ENCODE results near the gene ERMP1.
"Not testable (repeated sequence)": the region's sequence is repeated elsewhere in the genome, so short reads cannot be mapped to it uniquely, and the experiment has no call there.

The ERMP1 gene, protein sequence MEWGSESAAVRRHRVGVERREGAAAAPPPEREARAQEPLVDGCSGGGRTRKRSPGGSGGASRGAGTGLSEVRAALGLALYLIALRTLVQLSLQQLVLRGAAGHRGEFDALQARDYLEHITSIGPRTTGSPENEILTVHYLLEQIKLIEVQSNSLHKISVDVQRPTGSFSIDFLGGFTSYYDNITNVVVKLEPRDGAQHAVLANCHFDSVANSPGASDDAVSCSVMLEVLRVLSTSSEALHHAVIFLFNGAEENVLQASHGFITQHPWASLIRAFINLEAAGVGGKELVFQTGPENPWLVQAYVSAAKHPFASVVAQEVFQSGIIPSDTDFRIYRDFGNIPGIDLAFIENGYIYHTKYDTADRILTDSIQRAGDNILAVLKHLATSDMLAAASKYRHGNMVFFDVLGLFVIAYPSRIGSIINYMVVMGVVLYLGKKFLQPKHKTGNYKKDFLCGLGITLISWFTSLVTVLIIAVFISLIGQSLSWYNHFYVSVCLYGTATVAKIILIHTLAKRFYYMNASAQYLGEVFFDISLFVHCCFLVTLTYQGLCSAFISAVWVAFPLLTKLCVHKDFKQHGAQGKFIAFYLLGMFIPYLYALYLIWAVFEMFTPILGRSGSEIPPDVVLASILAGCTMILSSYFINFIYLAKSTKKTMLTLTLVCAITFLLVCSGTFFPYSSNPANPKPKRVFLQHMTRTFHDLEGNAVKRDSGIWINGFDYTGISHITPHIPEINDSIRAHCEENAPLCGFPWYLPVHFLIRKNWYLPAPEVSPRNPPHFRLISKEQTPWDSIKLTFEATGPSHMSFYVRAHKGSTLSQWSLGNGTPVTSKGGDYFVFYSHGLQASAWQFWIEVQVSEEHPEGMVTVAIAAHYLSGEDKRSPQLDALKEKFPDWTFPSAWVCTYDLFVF

DNA sequence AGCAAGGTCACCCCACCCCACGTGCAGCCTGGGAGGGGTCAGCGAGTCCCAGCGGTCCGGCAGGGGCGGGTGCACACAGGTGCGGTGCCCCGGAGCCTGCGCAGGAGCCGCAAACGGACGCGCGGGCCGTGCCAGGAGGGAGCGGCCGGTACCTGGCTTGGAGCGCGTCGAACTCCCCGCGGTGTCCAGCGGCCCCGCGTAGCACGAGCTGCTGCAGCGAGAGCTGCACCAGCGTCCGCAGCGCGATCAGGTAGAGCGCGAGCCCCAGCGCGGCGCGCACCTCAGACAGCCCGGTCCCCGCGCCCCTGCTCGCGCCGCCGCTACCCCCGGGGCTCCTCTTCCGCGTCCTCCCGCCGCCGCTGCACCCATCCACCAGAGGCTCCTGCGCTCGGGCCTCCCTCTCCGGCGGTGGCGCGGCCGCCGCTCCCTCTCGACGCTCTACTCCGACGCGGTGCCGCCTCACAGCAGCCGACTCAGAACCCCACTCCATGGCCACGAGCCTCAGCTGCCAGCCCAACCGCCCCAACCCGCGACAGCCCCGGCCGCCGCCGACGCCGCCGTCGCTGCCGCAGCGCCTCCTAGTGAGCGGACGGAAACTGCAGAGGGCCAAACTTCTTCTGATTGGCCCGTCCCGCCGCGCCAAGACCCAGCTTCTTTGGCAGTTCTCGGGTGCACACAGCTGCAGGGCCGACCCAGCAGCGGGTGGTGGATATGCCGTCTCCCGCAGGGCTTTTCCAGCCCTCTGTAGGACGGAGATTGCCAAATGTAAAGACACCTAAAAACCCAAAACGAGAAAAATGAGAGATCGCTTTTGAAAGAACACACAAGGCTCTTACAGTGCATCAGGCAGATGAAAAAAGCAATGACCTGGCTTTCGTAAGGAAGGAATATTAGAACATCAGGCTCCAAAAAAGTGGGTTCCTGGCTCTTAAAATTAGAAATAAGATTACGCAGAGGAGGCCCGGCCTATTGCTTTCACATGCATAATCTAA, at the start of gene ERMP1:
TSS of gene ERMP1 (minus strand) at position 580 of the 992 bp plus-strand sequence. CDS start at position 490, 90 bp downstream.
- Histone ChIP-seq H3K27me3 (peaks cover 6 to 17% (median 14%) of the 10 kb centered on the region in 11 experiments; a peak in 18 of 22 replicates), H3K9ac (peak within 1 kb of the TSS; percentile 73 to 85 (median 81))

DNA sequence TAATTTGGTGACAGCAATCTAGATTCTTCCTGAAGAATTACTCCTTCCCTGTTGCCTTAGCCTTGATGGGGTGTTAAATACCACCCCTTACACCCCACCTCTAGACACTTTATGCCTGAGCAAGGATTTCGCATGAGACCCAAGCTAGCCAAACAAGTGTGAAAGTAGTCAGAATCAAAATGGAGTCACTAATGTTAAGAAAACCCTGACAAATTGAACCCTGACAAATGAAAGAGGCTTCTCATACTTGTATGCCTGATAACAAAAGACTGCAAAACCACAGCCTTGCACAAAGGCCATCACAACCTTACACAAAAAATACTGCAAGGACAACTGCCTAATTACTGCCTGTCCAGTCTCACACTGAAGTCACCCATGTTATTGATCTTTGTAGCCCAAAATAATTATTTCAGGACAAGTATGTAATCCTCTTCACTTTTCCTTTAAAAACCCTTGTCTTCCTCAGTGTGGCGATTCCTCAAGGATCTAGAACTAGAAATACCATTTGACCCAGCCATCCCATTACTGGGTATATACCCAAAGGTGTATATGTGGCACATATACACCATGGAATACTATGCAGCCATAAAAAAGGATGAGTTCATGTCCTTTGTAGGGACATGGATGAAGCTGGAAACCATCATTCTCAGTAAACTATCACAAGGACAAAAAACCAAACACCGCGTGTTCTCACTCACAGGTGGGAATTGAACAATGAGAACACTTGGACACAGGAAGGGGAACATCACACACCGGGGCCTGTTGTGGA, 49.5 kb upstream of the ERMP1 start:
- H3K4me1 ChIP-seq; H3K9ac ChIP-seq; H3K36me3 ChIP-seq; H3K9me3 ChIP-seq (replicated peaks in 1 of 11); H3K4me2 ChIP-seq; H4K20me1 ChIP-seq; H3K4me3 ChIP-seq; H3K27me3 ChIP-seq; H3K27ac ChIP-seq: not testable (repeated sequence)

More for the DNA sequence above, at the start of gene ERMP1:
- no peak for TF ChIP-seq Cebpa-rat (IDR thresholded peaks at IDR 0.05)
- Histone ChIP-seq H3K4me1 (peaks cover 18 to 24% (median 22%) of the 10 kb centered on the region in 10 experiments), H3K4me3 (peak within 1 kb of the TSS; percentile 75 to 93 (median 86)), H3K27ac (peak within 1 kb of the TSS in 10 of 11 experiments; percentile 55 to 76 (median 67); a peak in 21 of 22 replicates), H4K20me1 (peaks cover 0 to 6% (median 0%) of the 10 kb centered on the region in 11 experiments; a peak in 1 of 22 replicates), H3K4me2 (peak within 1 kb of the TSS; percentile 91 to 100 (median 98)), H3K36me3 (peaks cover 0 to 20% (median 6%) of the 10 kb centered on the region in 11 experiments; a peak in 5 of 22 replicates), H3K9me3 (replicated peaks in 1 of 11) (peaks cover 0 to 13% (median 0%) of the 10 kb centered on the region in 11 experiments; a peak in 6 of 22 replicates)

DNA sequence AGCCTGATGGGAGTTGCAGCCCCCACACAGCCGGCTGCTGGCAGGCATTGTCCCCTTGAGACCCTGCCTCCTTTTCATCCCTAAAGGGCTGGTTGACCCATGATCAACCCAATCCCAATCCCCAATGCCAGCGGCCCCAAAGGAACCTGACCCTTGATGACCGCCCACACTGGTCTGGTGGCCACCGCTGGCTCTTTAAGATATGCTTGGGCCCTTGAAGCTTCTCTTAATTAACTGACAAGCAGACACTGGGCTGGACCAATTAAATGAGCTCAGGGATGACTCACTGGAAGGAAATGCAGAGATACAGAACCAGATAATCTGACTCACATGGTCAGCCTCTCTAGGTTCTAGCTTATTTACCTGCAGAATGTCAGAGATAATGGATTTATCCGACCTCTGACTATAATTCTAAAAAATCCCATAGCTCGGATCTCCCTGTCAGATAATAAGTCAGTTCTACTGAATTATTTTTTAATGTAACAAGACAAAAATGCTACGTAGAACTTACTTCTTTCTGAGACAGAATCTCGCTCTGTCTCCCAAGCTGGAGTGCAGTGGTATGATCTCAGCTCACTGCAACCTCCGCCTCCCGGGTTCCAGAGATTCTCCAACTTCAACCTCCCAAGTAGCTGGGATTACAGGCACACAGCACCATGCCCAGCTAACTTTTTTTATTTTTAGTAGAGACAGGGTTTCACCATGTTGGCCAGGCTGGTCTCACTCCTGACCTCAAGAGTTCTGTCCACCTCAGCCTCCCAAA, 46.7 kb upstream of the ERMP1 start:
- Histone ChIP-seq H3K4me3 (no peak overlapping the region), H3K27ac (no peak overlapping the region), H3K4me2 (no peak overlapping the region), H3K27me3 (no peaks in the 10 kb centered on the region), H3K9ac (no peak overlapping the region), H3K9me3 (replicated peaks in 1 of 11) (no peaks in the 10 kb centered on the region), H3K36me3 (no peaks in the 10 kb centered on the region; a peak in 1 of 22 replicates), H3K4me1 (peaks cover 0 to 4% (median 0%) of the 10 kb centered on the region in 10 experiments; a peak in 1 of 20 replicates), H4K20me1 (no peaks in the 10 kb centered on the region)
- no peak for TF ChIP-seq Cebpa-rat (IDR thresholded peaks at IDR 0.05)

GRCh38 chr9:5876711-5877110, 43.8 kb upstream of the ERMP1 start:
- Histone ChIP-seq H3K36me3 (no peaks in the 10 kb centered on the region; a peak in 1 of 22 replicates), H3K4me3 (no peak overlapping the region)
- TF ChIP-seq Cebpa-rat (IDR thresholded peaks at IDR 0.05) = no peak

DNA sequence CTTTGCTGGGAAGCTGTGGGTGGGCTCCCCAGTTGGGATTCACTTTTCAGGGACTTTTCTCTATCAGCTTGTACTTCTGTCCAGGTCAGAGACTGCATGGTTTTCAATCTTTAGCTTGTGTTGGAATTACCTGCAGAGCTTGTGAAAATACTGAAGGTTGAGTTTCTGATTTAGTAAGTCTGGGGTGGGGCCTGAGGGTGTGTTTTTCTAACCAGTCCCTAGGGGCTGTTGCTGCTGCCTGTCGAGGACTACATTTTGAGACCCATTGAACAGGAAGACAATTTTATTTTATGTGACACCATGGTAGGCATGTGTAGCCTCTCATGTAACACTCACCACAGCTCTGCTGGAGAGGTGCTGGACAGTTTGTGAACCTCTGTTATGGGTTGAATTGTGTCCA, 43.1 kb upstream of the ERMP1 start:
- Histone ChIP-seq H3K27me3 (no peaks in the 10 kb centered on the region), H3K9ac (no peak overlapping the region), H3K27ac (no peak overlapping the region), H4K20me1 (no peaks in the 10 kb centered on the region), H3K4me2 (no peak overlapping the region), H3K9me3 (replicated peaks in 1 of 11) (no peaks in the 10 kb centered on the region), H3K36me3 (no peaks in the 10 kb centered on the region; a peak in 1 of 22 replicates), H3K4me3 (no peak overlapping the region), H3K4me1 (peaks cover 0 to 4% (median 0%) of the 10 kb centered on the region in 10 experiments; a peak in 1 of 20 replicates)
- no peak for TF ChIP-seq Cebpa-rat (IDR thresholded peaks at IDR 0.05)

More at GRCh38 chr9:5876711-5877110, 43.8 kb upstream of the ERMP1 start:
- Histone ChIP-seq H3K9ac (no peak overlapping the region), H3K4me2 (no peak overlapping the region), H3K27me3 (no peaks in the 10 kb centered on the region), H3K4me1 (peaks cover 0 to 4% (median 0%) of the 10 kb centered on the region in 10 experiments; a peak in 1 of 20 replicates), H3K9me3 (replicated peaks in 1 of 11) (no peaks in the 10 kb centered on the region), H3K27ac (no peak overlapping the region), H4K20me1 (no peaks in the 10 kb centered on the region)

GRCh38 chr9:5874048-5874447, 41.1 kb upstream of the ERMP1 start:
- no peaks in the 10 kb centered on the region for H3K27me3 ChIP-seq
- no peaks in the 10 kb centered on the region; a peak in 1 of 22 replicates for H3K36me3 ChIP-seq
- no peak for TF ChIP-seq Cebpa-rat (IDR thresholded peaks at IDR 0.05)
- H3K9ac ChIP-seq = no peak overlapping the region
- no peak overlapping the region for H3K27ac ChIP-seq
- no peaks in the 10 kb centered on the region for H4K20me1 ChIP-seq
- 0 out of 20 replicates have a peak, but pooled peaks cover 0 to under 1% (median 0%) of the 10 kb centered on the region in 10 experiments for H3K4me1 ChIP-seq
- H3K4me3 ChIP-seq = no peak overlapping the region
- no peaks in the 10 kb centered on the region for H3K9me3 ChIP-seq (replicated peaks in 1 of 11)
- no peak overlapping the region for H3K4me2 ChIP-seq

GRCh38 chr9:5873439-5873838, 40.5 kb upstream of the ERMP1 start:
- Histone ChIP-seq H3K9me3 (replicated peaks in 1 of 11) (no peaks in the 10 kb centered on the region), H3K4me3 (no peak overlapping the region), H3K4me1 (no peaks in the 10 kb centered on the region), H3K4me2 (no peak overlapping the region), H3K36me3 (no peaks in the 10 kb centered on the region; a peak in 1 of 22 replicates), H3K27ac (no peak overlapping the region), H4K20me1 (no peaks in the 10 kb centered on the region), H3K9ac (no peak overlapping the region), H3K27me3 (no peaks in the 10 kb centered on the region)
- no peak for TF ChIP-seq Cebpa-rat (IDR thresholded peaks at IDR 0.05)

Measured in BLaER1 treated with 17β-estradiol and CSF1 and Interleukin-3, amounts not matched to agents 10 nM and 100 nM (cell line).